AG09309 (cell line): Measurements from ENCODE around the gene MUC5AC.

Experiments
- DNase-seq: peaks from one replicate; pipeline ENCODE4 v3.0.0-alpha.2; 2010; ENCODE audit warnings: low read depth
- H3K4me3 ChIP-seq: 2 replicates; pipeline ENCODE4 v1.5.1; 2011; ENCODE audit warnings: mild to moderate bottlenecking, low read depth, low read length, moderate library complexity; ENCODE audit not compliant: control insufficient read depth
- CTCF ChIP-seq: IDR thresholded peaks from 2 replicates; pipeline ENCODE4 v1.5.1; 2011; ENCODE audit warnings: mild to moderate bottlenecking, low read depth, low read length, inconsistent platforms; ENCODE audit not compliant: insufficient read depth, control insufficient read depth; ENCODE audit errors: missing control alignments

The MUC5AC gene

GRCh38 chr11:1231396-1232020 lies 73.8 kb downstream of the MUC5AC start:
- H3K4me3 ChIP-seq: no peak overlapping the region
- no peak for DNase-seq
- TF ChIP-seq CTCF: no peak

GRCh38 chr11:1232021-1232882 lies 74.5 kb downstream of the MUC5AC start:
- no peak for DNase-seq
- no peak for TF ChIP-seq CTCF
- H3K4me3 ChIP-seq: no peak overlapping the region

GRCh38 chr11:1232883-1233321 lies 75.1 kb downstream of the MUC5AC start:
- no peak overlapping the region for H3K4me3 ChIP-seq
- DNase-seq: no peak
- TF ChIP-seq CTCF: no peak

- H3K4me3 ChIP-seq: no peak overlapping the region
- no peak for TF ChIP-seq CTCF
- no peak for DNase-seq
Measured at GRCh38 chr11:1233351-1234053, 75.7 kb downstream of the MUC5AC start.

- TF ChIP-seq CTCF: no peak
- DNase-seq: no peak
- H3K4me3 ChIP-seq: no peak overlapping the region
Measured at GRCh38 chr11:1234054-1234720, 76.4 kb downstream of the MUC5AC start.

- H3K4me3 ChIP-seq: no peak overlapping the region
- no peak for DNase-seq
- TF ChIP-seq CTCF: no peak
Measured at GRCh38 chr11:1234771-1235305, 77.1 kb downstream of the MUC5AC start.
